ENCODE data around the gene GATA6. TPM values are rescaled to one million over a fixed set of nuclear protein-coding genes. Genes with fewer than 3 reads are reported as not detected.

The GATA6 gene
- total and polyA plus RNA-seq, 9 donors: 1.3 to 7.0 (median 1.6) TPM

- Histone ChIP-seq H3K9me3 (replicated peaks; ENCODE audit: control insufficient read depth, low read depth, low read length) (no peaks in the 10 kb centered on the region), H3K4me3 (ENCODE audit: low read length) (no peak overlapping the region), H3K36me3 (ENCODE audit: control insufficient read depth, insufficient read depth, low read length) (no peaks in the 10 kb centered on the region), H3K27me3 (ENCODE audit: control insufficient read depth, insufficient read depth, low read length) (peaks cover 2% of the 10 kb centered on the region), H3K27ac (ENCODE audit: low read length) (no peak overlapping the region), H3K4me1 (ENCODE audit: control insufficient read depth, insufficient read depth, low read length) (no peaks in the 10 kb centered on the region)
- no peak for DNase-seq
- WGBS (ENCODE audit: insufficient coverage): no CpG with 5 or more reads among the region's 3 CpGs
Observed at GRCh38 chr18:22145160-22145559, 24.2 kb upstream of the GATA6 start.

- Histone ChIP-seq H3K36me3 (ENCODE audit: control insufficient read depth, insufficient read depth, low read length) (no peaks in the 10 kb centered on the region), H3K27ac (ENCODE audit: low read length) (no peak overlapping the region), H3K27me3 (ENCODE audit: control insufficient read depth, insufficient read depth, low read length) (peaks cover 7% of the 10 kb centered on the region), H3K9me3 (replicated peaks; ENCODE audit: control insufficient read depth, low read depth, low read length) (no peaks in the 10 kb centered on the region), H3K4me3 (ENCODE audit: low read length) (no peak overlapping the region), H3K4me1 (ENCODE audit: control insufficient read depth, insufficient read depth, low read length) (no peaks in the 10 kb centered on the region)
- WGBS (ENCODE audit: insufficient coverage): 73% methylated on average over 3 of the region's 8 CpGs
- DNase-seq: no peak
Observed at GRCh38 chr18:22149710-22150109, 19.7 kb upstream of the GATA6 start.

GRCh38 chr18:22152093-22152492, 17.3 kb upstream of the GATA6 start:
- Histone ChIP-seq H3K4me1 (ENCODE audit: control insufficient read depth, insufficient read depth, low read length) (no peaks in the 10 kb centered on the region), H3K36me3 (ENCODE audit: control insufficient read depth, insufficient read depth, low read length) (no peaks in the 10 kb centered on the region), H3K27me3 (ENCODE audit: control insufficient read depth, insufficient read depth, low read length) (peaks cover 11% of the 10 kb centered on the region), H3K9me3 (replicated peaks; ENCODE audit: control insufficient read depth, low read depth, low read length) (no peaks in the 10 kb centered on the region), H3K27ac (ENCODE audit: low read length) (no peak overlapping the region), H3K4me3 (ENCODE audit: low read length) (no peak overlapping the region)
- DNase-seq: no peak
- no CpG with 5 or more reads among the region's 10 CpGs for WGBS (ENCODE audit: insufficient coverage)

GRCh38 chr18:22153428-22153827, 16.0 kb upstream of the GATA6 start:
- no peaks in the 10 kb centered on the region for H3K36me3 ChIP-seq (ENCODE audit: control insufficient read depth, insufficient read depth, low read length)
- H3K9me3 ChIP-seq (replicated peaks; ENCODE audit: control insufficient read depth, low read depth, low read length): no peaks in the 10 kb centered on the region
- H3K4me1 ChIP-seq (ENCODE audit: control insufficient read depth, insufficient read depth, low read length): no peaks in the 10 kb centered on the region
- no peak overlapping the region for H3K27ac ChIP-seq (ENCODE audit: low read length)
- WGBS (ENCODE audit: insufficient coverage): 46% methylated on average over 2 of the region's 3 CpGs
- H3K4me3 ChIP-seq (ENCODE audit: low read length): no peak overlapping the region
- H3K27me3 ChIP-seq (ENCODE audit: control insufficient read depth, insufficient read depth, low read length): peaks cover 13% of the 10 kb centered on the region
- DNase-seq: no peak

- no peaks in the 10 kb centered on the region for H3K9me3 ChIP-seq (replicated peaks; ENCODE audit: control insufficient read depth, low read depth, low read length)
- no peak overlapping the region for H3K27ac ChIP-seq (ENCODE audit: low read length)
- no peaks in the 10 kb centered on the region for H3K4me1 ChIP-seq (ENCODE audit: control insufficient read depth, insufficient read depth, low read length)
- peaks cover 17% of the 10 kb centered on the region for H3K27me3 ChIP-seq (ENCODE audit: control insufficient read depth, insufficient read depth, low read length)
- no peak for DNase-seq
- H3K36me3 ChIP-seq (ENCODE audit: control insufficient read depth, insufficient read depth, low read length): no peaks in the 10 kb centered on the region
- no CpG with 5 or more reads among the region's 2 CpGs for WGBS (ENCODE audit: insufficient coverage)
- H3K4me3 ChIP-seq (ENCODE audit: low read length): no peak overlapping the region
Observed at GRCh38 chr18:22155584-22155983, 13.8 kb upstream of the GATA6 start.

GRCh38 chr18:22159014-22159413, 10.4 kb upstream of the GATA6 start:
- Histone ChIP-seq H3K4me1 (ENCODE audit: control insufficient read depth, insufficient read depth, low read length) (no peaks in the 10 kb centered on the region), H3K9me3 (replicated peaks; ENCODE audit: control insufficient read depth, low read depth, low read length) (no peaks in the 10 kb centered on the region), H3K36me3 (ENCODE audit: control insufficient read depth, insufficient read depth, low read length) (no peaks in the 10 kb centered on the region), H3K27ac (ENCODE audit: low read length) (no peak overlapping the region), H3K27me3 (ENCODE audit: control insufficient read depth, insufficient read depth, low read length) (peaks cover 42% of the 10 kb centered on the region), H3K4me3 (ENCODE audit: low read length) (no peak overlapping the region)
- 44% methylated on average over 2 of the region's 2 CpGs for WGBS (ENCODE audit: insufficient coverage)
- DNase-seq: no peak

- no peaks in the 10 kb centered on the region for H3K9me3 ChIP-seq (replicated peaks; ENCODE audit: control insufficient read depth, low read depth, low read length)
- H3K27me3 ChIP-seq (ENCODE audit: control insufficient read depth, insufficient read depth, low read length): peaks cover 58% of the 10 kb centered on the region
- no peaks in the 10 kb centered on the region for H3K36me3 ChIP-seq (ENCODE audit: control insufficient read depth, insufficient read depth, low read length)
- WGBS (ENCODE audit: insufficient coverage): no CpG with 5 or more reads among the region's 5 CpGs
- DNase-seq: no peak
- H3K4me3 ChIP-seq (ENCODE audit: low read length): no peak overlapping the region
- no peak overlapping the region for H3K27ac ChIP-seq (ENCODE audit: low read length)
- peaks cover 8% of the 10 kb centered on the region for H3K4me1 ChIP-seq (ENCODE audit: control insufficient read depth, insufficient read depth, low read length)
Observed at GRCh38 chr18:22161090-22161489, 8.3 kb upstream of the GATA6 start.

GRCh38 chr18:22163416-22164161, 5.8 kb upstream of the GATA6 start:
- no peak overlapping the region for H3K4me3 ChIP-seq (ENCODE audit: low read length)
- DNase-seq: no peak
- H3K27ac ChIP-seq (ENCODE audit: low read length): no peak overlapping the region
- whole genome bisulfite sequencing (ENCODE audit: insufficient coverage): 44% methylated on average over 5 of the region's 8 CpGs
- no peaks in the 10 kb centered on the region for H3K9me3 ChIP-seq (replicated peaks; ENCODE audit: control insufficient read depth, low read depth, low read length)
- no peaks in the 10 kb centered on the region for H3K36me3 ChIP-seq (ENCODE audit: control insufficient read depth, insufficient read depth, low read length)
- peaks cover 28% of the 10 kb centered on the region for H3K4me1 ChIP-seq (ENCODE audit: control insufficient read depth, insufficient read depth, low read length)
- peaks cover 80% of the 10 kb centered on the region for H3K27me3 ChIP-seq (ENCODE audit: control insufficient read depth, insufficient read depth, low read length)

- Histone ChIP-seq H3K4me1 (ENCODE audit: control insufficient read depth, insufficient read depth, low read length) (peaks cover 36% of the 10 kb centered on the region), H3K4me3 (ENCODE audit: low read length) (no peak overlapping the region), H3K27me3 (ENCODE audit: control insufficient read depth, insufficient read depth, low read length) (peaks cover 86% of the 10 kb centered on the region), H3K27ac (ENCODE audit: low read length) (no peak overlapping the region), H3K9me3 (replicated peaks; ENCODE audit: control insufficient read depth, low read depth, low read length) (no peaks in the 10 kb centered on the region), H3K36me3 (ENCODE audit: control insufficient read depth, insufficient read depth, low read length) (no peaks in the 10 kb centered on the region)
- 14% methylated on average over 7 of the region's 16 CpGs for WGBS (ENCODE audit: insufficient coverage)
- no peak for DNase-seq
Observed at GRCh38 chr18:22164337-22165048, 4.9 kb upstream of the GATA6 start.

- DNase-seq: no peak
- Histone ChIP-seq H3K36me3 (ENCODE audit: control insufficient read depth, insufficient read depth, low read length) (no peaks in the 10 kb centered on the region), H3K4me3 (ENCODE audit: low read length) (no peak overlapping the region), H3K27ac (ENCODE audit: low read length) (no peak overlapping the region), H3K4me1 (ENCODE audit: control insufficient read depth, insufficient read depth, low read length) (peaks cover 40% of the 10 kb centered on the region), H3K27me3 (ENCODE audit: control insufficient read depth, insufficient read depth, low read length) (peaks cover 89% of the 10 kb centered on the region), H3K9me3 (replicated peaks; ENCODE audit: control insufficient read depth, low read depth, low read length) (no peaks in the 10 kb centered on the region)
- WGBS (ENCODE audit: insufficient coverage): 4% methylated on average over 35 of the region's 50 CpGs
Observed at GRCh38 chr18:22165049-22165602, 4.3 kb upstream of the GATA6 start.

Data from muscle of leg (tissue), 11 donors.